ENCODE data around the gene LIMD2. TPM values are rescaled to one million over a fixed set of nuclear protein-coding genes. Genes with fewer than 3 reads are reported as not detected.

Gene LIMD2
- polyA plus RNA-seq, 3 donors: 315 to 631 (median 334) TPM

DNA sequence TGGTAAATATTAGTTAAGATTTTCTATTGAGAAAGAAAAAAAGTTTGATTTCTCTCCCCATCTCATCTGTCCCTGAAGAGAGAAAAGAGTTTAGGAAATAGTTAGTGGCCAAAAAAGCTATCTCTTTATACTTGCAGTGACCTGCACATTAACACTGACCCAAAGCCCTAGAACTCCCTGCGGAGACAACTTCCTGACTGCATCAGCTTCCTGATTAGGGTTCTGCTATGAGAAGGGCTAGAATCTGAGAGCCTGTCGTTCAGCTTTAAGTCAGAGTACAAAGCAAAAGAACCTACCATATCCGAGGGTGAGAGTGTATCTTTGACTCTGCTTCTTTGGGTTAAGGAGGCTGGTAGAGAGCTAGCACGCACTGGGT lies 24.7 kb downstream of the LIMD2 start:
- Histone ChIP-seq H3K9ac (ENCODE audit: insufficient read depth, low read length, poor library complexity, severe bottlenecking) (no peak overlapping the region), H3K27me3 (ENCODE audit: control insufficient read depth in 2 of 2, insufficient read depth in 2 of 2, low read length in 2 of 2) (no peaks in the 10 kb centered on the region), H3K4me2 (replicated peaks; ENCODE audit: extremely low read depth, low read length, poor library complexity, severe bottlenecking) (no peak overlapping the region), H3K79me2 (ENCODE audit: insufficient read depth, low read length) (peaks cover 59% of the 10 kb centered on the region), H3K27ac (ENCODE audit: low read depth in 1 of 2, low read length in 2 of 2) (peak overlapping the region in 1 of 2 donors; percentile 56), H2AFZ (ENCODE audit: insufficient read depth, low read depth, low read length, poor library complexity, severe bottlenecking) (no peak overlapping the region), H4K20me1 (ENCODE audit: insufficient read depth, low read length) (peaks cover 100% of the 10 kb centered on the region), H3K4me3 (replicated peaks in 1 of 3; ENCODE audit: low read depth in 2 of 3, low read length in 3 of 3) (no peak overlapping the region), H3K4me1 (ENCODE audit: control insufficient read depth in 1 of 2, insufficient read depth in 2 of 2, low read length in 2 of 2) (peaks cover 15 to 21% of the 10 kb centered on the region in 2 donors), H3K9me3 (replicated peaks in 1 of 2; ENCODE audit: control insufficient read depth in 1 of 2, insufficient read depth in 1 of 2, low read length in 2 of 2) (no peaks in the 10 kb centered on the region), H3K36me3 (replicated peaks in 1 of 2; ENCODE audit: control insufficient read depth in 1 of 2, insufficient read depth in 2 of 2, low read length in 2 of 2) (peaks cover 85 to 100% of the 10 kb centered on the region in 2 donors)
- no peak for DNase-seq
- WGBS (ENCODE audit: insufficient coverage): 20% methylated on average over 1 of the region's 4 CpGs
- Mint-ChIP-seq H3K9me3 (peaks cover 0 to 4% (median 0%) of the 10 kb centered on the region in 7 donors), H3K36me3 (peaks cover 83 to 99% of the 10 kb centered on the region in 2 donors), H3K4me1 (peaks cover 23% of the 10 kb centered on the region), H3K27me3 (ENCODE audit: low read depth in 3 of 3) (peaks cover 0 to 2% (median 0%) of the 10 kb centered on the region in 3 donors), H3K4me3 (peak overlapping the region in 1 of 2 donors; percentile 11), H3K27ac (peak overlapping the region in 6 of 7 donors; percentile 12 to 88 (median 52))
- intact Hi-C loops (cut with micrococcal nuclease): no loop called here
- TF ChIP-seq, protein P1, sequence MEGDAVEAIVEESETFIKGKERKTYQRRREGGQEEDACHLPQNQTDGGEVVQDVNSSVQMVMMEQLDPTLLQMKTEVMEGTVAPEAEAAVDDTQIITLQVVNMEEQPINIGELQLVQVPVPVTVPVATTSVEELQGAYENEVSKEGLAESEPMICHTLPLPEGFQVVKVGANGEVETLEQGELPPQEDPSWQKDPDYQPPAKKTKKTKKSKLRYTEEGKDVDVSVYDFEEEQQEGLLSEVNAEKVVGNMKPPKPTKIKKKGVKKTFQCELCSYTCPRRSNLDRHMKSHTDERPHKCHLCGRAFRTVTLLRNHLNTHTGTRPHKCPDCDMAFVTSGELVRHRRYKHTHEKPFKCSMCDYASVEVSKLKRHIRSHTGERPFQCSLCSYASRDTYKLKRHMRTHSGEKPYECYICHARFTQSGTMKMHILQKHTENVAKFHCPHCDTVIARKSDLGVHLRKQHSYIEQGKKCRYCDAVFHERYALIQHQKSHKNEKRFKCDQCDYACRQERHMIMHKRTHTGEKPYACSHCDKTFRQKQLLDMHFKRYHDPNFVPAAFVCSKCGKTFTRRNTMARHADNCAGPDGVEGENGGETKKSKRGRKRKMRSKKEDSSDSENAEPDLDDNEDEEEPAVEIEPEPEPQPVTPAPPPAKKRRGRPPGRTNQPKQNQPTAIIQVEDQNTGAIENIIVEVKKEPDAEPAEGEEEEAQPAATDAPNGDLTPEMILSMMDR (IDR thresholded peaks at IDR 0.05): no peak

DNA sequence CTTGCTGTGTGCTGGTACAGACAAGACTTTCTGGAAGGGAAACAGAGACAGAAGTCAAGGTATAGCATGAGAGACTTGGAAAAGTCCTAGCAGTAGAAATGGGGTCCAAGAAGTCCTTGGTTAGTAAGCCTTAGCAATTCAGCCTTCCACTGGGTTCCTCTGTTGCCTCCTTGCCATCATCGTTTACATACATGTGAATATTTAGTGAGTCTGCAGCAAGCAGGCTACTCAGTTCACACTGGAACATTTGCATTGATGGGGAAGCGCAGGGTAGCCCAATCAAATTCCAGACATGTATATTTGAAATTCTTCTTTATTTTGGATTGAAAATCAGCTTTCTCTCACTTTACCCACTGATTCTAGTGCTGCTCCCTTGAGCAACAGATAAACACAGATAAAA lies 27.1 kb downstream of the LIMD2 start:
- intact Hi-C loops (cut with micrococcal nuclease): no loop called here
- no peak for DNase-seq
- no peak overlapping the region for H2AFZ ChIP-seq (ENCODE audit: insufficient read depth, low read depth, low read length, poor library complexity, severe bottlenecking)
- peaks cover 15 to 21% of the 10 kb centered on the region in 2 donors for H3K4me1 ChIP-seq (ENCODE audit: control insufficient read depth in 1 of 2, insufficient read depth in 2 of 2, low read length in 2 of 2)
- Mint-ChIP-seq H3K9me3 (no peaks in the 10 kb centered on the region), H3K27ac (no peak overlapping the region), H3K36me3 (peaks cover 86 to 99% of the 10 kb centered on the region in 2 donors), H3K4me1 (peaks cover 21% of the 10 kb centered on the region), H3K27me3 (ENCODE audit: low read depth in 3 of 3) (peaks cover 0 to 2% (median 0%) of the 10 kb centered on the region in 3 donors), H3K4me3 (no peak overlapping the region)
- H3K9ac ChIP-seq (ENCODE audit: insufficient read depth, low read length, poor library complexity, severe bottlenecking): no peak overlapping the region
- TF ChIP-seq, protein P1 (IDR thresholded peaks at IDR 0.05): no peak
- H3K9me3 ChIP-seq (replicated peaks in 1 of 2; ENCODE audit: control insufficient read depth in 1 of 2, insufficient read depth in 1 of 2, low read length in 2 of 2): no peaks in the 10 kb centered on the region
- H3K27me3 ChIP-seq (ENCODE audit: control insufficient read depth in 2 of 2, insufficient read depth in 2 of 2, low read length in 2 of 2): no peaks in the 10 kb centered on the region
- peaks cover 66% of the 10 kb centered on the region for H3K79me2 ChIP-seq (ENCODE audit: insufficient read depth, low read length)
- H3K4me2 ChIP-seq (replicated peaks; ENCODE audit: extremely low read depth, low read length, poor library complexity, severe bottlenecking): no peak overlapping the region
- WGBS (ENCODE audit: insufficient coverage): 100% methylated on average over 1 of the region's 2 CpGs
- H3K4me3 ChIP-seq (replicated peaks in 1 of 3; ENCODE audit: low read depth in 2 of 3, low read length in 3 of 3): no peak overlapping the region
- H3K27ac ChIP-seq (ENCODE audit: low read depth in 1 of 2, low read length in 2 of 2): peak overlapping the region in 1 of 2 donors; percentile 23
- H3K36me3 ChIP-seq (replicated peaks in 1 of 2; ENCODE audit: control insufficient read depth in 1 of 2, insufficient read depth in 2 of 2, low read length in 2 of 2): peaks cover 85 to 100% of the 10 kb centered on the region in 2 donors
- peaks cover 100% of the 10 kb centered on the region for H4K20me1 ChIP-seq (ENCODE audit: insufficient read depth, low read length)
